Esophagus muscularis mucosa (tissue), 4 donors: Measurements from ENCODE around the gene SBNO2. TPM values are rescaled to one million over a fixed set of nuclear protein-coding genes. Genes with fewer than 3 reads are reported as not detected.
A peak's percentile ranks its signal among the peaks of the same experiment; 100 is the strongest.
"Not testable (repeated sequence)": the region's sequence is repeated elsewhere in the genome, so short reads cannot be mapped to it uniquely, and the experiment has no call there.

Source experiments
- DNase-seq: peaks from one replicate; pipeline ENCODE4 v3.0.0-alpha.2; 2017; ENCODE audit errors: extremely low spot score
- H3K27ac ChIP-seq, 4 donors: fragments of 200-600 bp; sonication (generic); replicated peaks in 1 of 4; 1 replicate in 3 of 4; 2 replicates in 1 of 4; pipeline ENCODE4 v1.5.1; 2016 to 2019; ENCODE audit warnings: mild to moderate bottlenecking in 1 of 4
- H3K27me3 ChIP-seq, 4 donors: fragments of 200-600 bp; sonication (generic); one replicate each; pipeline versions ENCODE4 v1.5.1 to v1.6.0; 2016 to 2019
- H3K36me3 ChIP-seq, 4 donors: fragments of 200-600 bp; sonication (generic); one replicate each; pipeline ENCODE4 v1.5.1; 2016 to 2019
- H3K4me1 ChIP-seq, 4 donors: fragments of 200-600 bp; sonication (generic); one replicate each; pipeline ENCODE4 v1.5.1; 2016 to 2019
- H3K4me3 ChIP-seq, 4 donors: fragments of 200-600 bp; sonication (generic); 1 replicate in 2 of 4; 2 replicates in 2 of 4; pipeline ENCODE4 v1.5.1; 2016 to 2019; ENCODE audit warnings: mild to moderate bottlenecking in 4 of 4, moderate library complexity in 1 of 4
- H3K9me3 ChIP-seq, 4 donors: fragments of 200-600 bp; sonication (generic); 1 replicate in 3 of 4; 2 replicates in 1 of 4; pipeline ENCODE4 v1.5.1; 2016 to 2019
- CTCF ChIP-seq, 3 experiments: fragments of 200-600 bp in 2 of 3; fragments of 450-650 bp in 1 of 3; sonication (generic) in 2 of 3; IDR thresholded peaks; one replicate each; pipeline ENCODE4 v1.5.1; 2017 to 2019; ENCODE audit warnings: antibody characterized with exemption in 3 of 3, mild to moderate bottlenecking in 2 of 3, moderate library complexity in 1 of 3
- EP300 ChIP-seq: sonication (generic); formaldehyde crosslinking; IDR thresholded peaks from one replicate; pipeline ENCODE4 v1.6.1; 2017; ENCODE audit warnings: antibody characterized with exemption
- POLR2A ChIP-seq: fragments of 450-650 bp; IDR thresholded peaks from one replicate; pipeline ENCODE4 v1.6.1; 2017; ENCODE audit warnings: antibody characterized with exemption, moderate library complexity, mild to moderate bottlenecking, low read depth
- POLR2AphosphoS5 ChIP-seq, 2 donors: sonication (generic); formaldehyde crosslinking; IDR thresholded peaks; one replicate each; pipeline ENCODE4 v1.6.1; 2017; ENCODE audit warnings: antibody characterized with exemption in 2 of 2
- WGBS: methylation state at CpG from one replicate; pipeline ENCODE4 v1.1.5; 2018; 5-methylcytosine and 5-hydroxymethylcytosine counted together
- intact Hi-C: fragments of 100-400 bp; cut with DNase I; formaldehyde crosslinking; loops from one replicate; pipeline ENCODE4 v1.15.1; 2023
- total RNA-seq, 4 donors: library from RNA; depleted of rRNA; stranded (reverse); fragments of >200 nt; gene quantifications; one replicate each; pipeline versions ENCODE4 v1.1.0 to v1.2.1, GENCODE V29; 2016

SBNO2 gene
- total RNA-seq, 4 donors from 2014 or later, result 16.2 to 141 (median 30.5) TPM

GRCh38 chr19:1205114-1206099, 31.3 kb upstream of the SBNO2 start, which contains the start of gene STK11:
STK11 (plus strand) TSS chr19:1205778; CDS start chr19:1206914, 1,136 bp downstream.
- H3K36me3 ChIP-seq, result peaks cover 0 to 8% (median 5%) of the 10 kb centered on the region in 4 donors
- WGBS, result 12% methylated on average over 27 of the region's 114 CpGs
- no peaks in the 10 kb centered on the region for H3K9me3 ChIP-seq
- intact Hi-C loops, result no loop called here
- no peaks in the 10 kb centered on the region for H3K27me3 ChIP-seq
- H3K4me1 ChIP-seq, result peaks cover 36 to 67% (median 61%) of the 10 kb centered on the region in 4 donors
- H3K4me3 ChIP-seq, result peak within 1 kb of the TSS; percentile 64 to 88 (median 78)
- TF ChIP-seq POLR2A (no peak), CTCF (IDR thresholded peaks at IDR 0.05) (peak in 1 of 3 experiments; percentile 23), EP300 (no peak), POLR2AphosphoS5 (IDR thresholded peaks at IDR 0.05) (peak; percentile 82 to 88)
- H3K27ac ChIP-seq, result peak within 1 kb of the TSS; percentile 79 to 89 (median 87)
- DNase-seq, result peak; percentile 99

- not testable (repeated sequence) for H3K27me3 ChIP-seq
Observed at GRCh38 chr19:1200614-1201013, 26.5 kb upstream of the SBNO2 start.

GRCh38 chr19:1199531-1199930, 25.5 kb upstream of the SBNO2 start:
- no peak for DNase-seq
- TF ChIP-seq POLR2A, result no peak
- no peak for TF ChIP-seq POLR2AphosphoS5 (IDR thresholded peaks at IDR 0.05)
- no peak for TF ChIP-seq CTCF (IDR thresholded peaks at IDR 0.05)
- TF ChIP-seq EP300, result no peak
- 90% methylated on average over 10 of the region's 10 CpGs for WGBS

More at GRCh38 chr19:1200614-1201013, 26.5 kb upstream of the SBNO2 start:
- intact Hi-C loops, DNase-seq, H3K9me3 ChIP-seq, H3K4me3 ChIP-seq, H3K27ac ChIP-seq, H3K36me3 ChIP-seq: not testable (repeated sequence)
- H3K4me1 ChIP-seq, result peaks cover 5 to 23% (median 19%) of the 10 kb centered on the region in 4 donors
- WGBS, result 91% methylated on average over 4 of the region's 4 CpGs

GRCh38 chr19:1189419-1189818, 15.4 kb upstream of the SBNO2 start:
- 81% methylated on average over 9 of the region's 9 CpGs for WGBS
- H3K27me3 ChIP-seq, result no peaks in the 10 kb centered on the region
- H3K36me3 ChIP-seq, result no peaks in the 10 kb centered on the region
- DNase-seq, result no peak
- intact Hi-C loops, result no loop called here
- H3K4me1 ChIP-seq, result peaks cover 0 to 4% (median 4%) of the 10 kb centered on the region in 4 donors
- no peak for TF ChIP-seq POLR2A
- TF ChIP-seq EP300, result no peak
- no peak for TF ChIP-seq CTCF (IDR thresholded peaks at IDR 0.05)
- TF ChIP-seq POLR2AphosphoS5 (IDR thresholded peaks at IDR 0.05), result no peak
- no peaks in the 10 kb centered on the region for H3K9me3 ChIP-seq
- H3K27ac ChIP-seq, result no peak overlapping the region
- no peak overlapping the region for H3K4me3 ChIP-seq

More at GRCh38 chr19:1199531-1199930, 25.5 kb upstream of the SBNO2 start:
- no peaks in the 10 kb centered on the region for H3K36me3 ChIP-seq
- H3K27me3 ChIP-seq, result no peaks in the 10 kb centered on the region
- peaks cover 0 to 18% (median 12%) of the 10 kb centered on the region in 4 donors for H3K4me1 ChIP-seq
- H3K4me3 ChIP-seq, result no peak overlapping the region
- H3K27ac ChIP-seq, result no peak overlapping the region
- intact Hi-C loops, result no loop called here
- H3K9me3 ChIP-seq, result no peaks in the 10 kb centered on the region

- TF ChIP-seq POLR2AphosphoS5 (IDR thresholded peaks at IDR 0.05) (no peak), EP300 (no peak), CTCF (IDR thresholded peaks at IDR 0.05) (no peak), POLR2A (no peak)
- WGBS, result 88% methylated on average over 8 of the region's 19 CpGs
- Histone ChIP-seq H3K27ac (no peak overlapping the region), H3K36me3 (no peaks in the 10 kb centered on the region), H3K4me3 (no peak overlapping the region), H3K9me3 (no peaks in the 10 kb centered on the region), H3K4me1 (peaks cover 7 to 9% (median 9%) of the 10 kb centered on the region in 4 donors), H3K27me3 (peaks cover 0 to 8% (median 0%) of the 10 kb centered on the region in 4 donors)
- DNase-seq, result no peak
- intact Hi-C loops, result no loop called here
Observed at GRCh38 chr19:1183543-1184172, 9.6 kb upstream of the SBNO2 start.
